ENCODE data around the gene SLC39A10.

The SLC39A10 gene

DNA sequence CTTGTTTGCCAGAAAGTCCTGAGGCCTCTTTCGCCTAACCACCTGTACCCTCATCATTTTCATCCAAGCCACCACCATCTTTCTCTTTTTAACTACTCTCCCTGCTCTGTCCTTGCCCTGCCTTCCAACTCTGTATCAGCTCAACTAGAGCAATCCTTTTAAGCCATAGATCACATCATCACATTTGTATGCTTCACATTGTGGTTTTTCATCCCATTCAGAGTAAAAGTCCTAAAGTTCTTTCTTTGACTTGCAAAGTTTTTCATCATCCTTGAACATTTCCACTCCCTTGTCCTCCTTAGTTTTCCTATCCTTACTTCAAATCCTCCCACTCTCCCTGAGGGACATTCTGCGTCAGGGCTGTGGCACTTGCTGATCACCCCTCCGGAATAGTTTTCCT is 73.9 kb downstream of the SLC39A10 start:
- DNase-seq = no peak

DNA sequence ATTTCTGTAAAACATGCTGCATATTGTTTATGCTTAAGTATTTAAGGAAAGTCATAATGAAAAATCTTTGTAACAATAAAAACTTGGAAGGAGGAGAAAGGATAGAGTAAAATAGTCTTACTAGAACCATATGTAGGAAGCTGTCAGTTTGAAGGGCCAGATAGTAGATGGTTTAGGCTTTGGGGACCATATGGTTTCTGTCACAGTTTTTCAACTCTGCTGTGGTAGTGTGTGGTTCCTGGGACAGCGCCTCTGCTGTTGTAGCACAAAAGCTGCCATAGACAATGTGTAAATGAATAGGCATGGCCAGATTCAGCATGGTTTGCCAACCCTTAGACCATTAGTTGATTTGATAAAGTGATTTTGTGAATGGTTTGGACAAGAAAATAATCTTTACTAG is 75.5 kb downstream of the SLC39A10 start:
- no peak for DNase-seq

DNA sequence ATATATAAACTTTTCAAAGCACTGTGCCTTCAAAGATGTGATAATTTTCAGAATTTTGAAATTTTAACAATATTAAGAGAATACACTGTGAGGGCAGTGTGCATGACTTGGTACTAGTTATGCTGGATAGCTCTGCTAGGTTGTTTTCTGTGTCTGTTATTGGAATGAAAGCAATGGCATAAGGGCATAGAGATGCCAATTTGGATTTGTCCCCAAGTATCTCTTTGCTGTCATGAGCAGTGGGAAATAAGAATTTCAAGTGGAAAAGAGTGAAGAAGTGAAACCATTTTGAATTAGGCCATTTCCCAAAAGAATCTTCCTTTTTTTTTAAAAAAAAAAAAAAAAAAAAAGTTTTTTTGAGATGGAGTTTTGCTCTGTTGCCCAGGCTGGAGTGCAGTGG is 76.8 kb downstream of the SLC39A10 start:
- no peak for DNase-seq

DNA sequence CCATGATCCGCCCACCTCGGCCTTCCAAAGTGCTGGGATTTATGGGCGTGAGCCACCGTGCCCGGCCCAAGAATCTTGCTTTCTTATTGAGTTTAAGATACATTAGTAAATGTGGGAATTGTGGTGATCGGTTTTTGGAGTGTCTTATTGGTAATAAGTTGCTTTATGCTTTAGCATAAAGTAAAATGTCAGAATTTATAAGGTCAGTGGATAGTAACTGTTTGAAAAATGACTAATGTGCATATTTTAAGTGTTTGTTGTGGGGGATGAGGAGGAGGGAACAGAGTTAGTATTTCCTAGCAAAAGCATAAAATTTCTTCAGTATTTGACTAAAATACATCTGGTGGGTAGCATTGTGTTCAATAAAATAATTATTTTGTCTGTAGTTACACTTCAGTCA is 77.4 kb downstream of the SLC39A10 start:
- no peak for DNase-seq

DNA sequence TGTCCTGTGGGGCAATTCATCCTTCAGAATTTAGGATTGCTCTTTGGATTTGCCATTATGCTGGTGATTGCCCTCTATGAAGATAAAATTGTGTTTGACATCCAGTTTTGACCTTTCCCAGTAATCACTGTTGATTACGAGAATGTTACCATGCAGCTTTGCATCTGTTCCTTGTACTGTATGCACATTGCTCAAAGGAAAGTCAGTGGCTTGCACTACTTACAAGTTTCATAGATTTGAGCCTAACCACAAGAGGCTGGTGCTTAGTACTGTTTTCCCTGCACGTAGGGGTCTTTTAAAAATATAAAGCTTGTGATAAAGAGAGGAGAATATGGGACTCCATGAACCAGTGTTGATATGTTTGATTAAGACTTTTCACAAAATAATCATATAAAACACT is 77.9 kb downstream of the SLC39A10 start:
- DNase-seq = no peak

DNA sequence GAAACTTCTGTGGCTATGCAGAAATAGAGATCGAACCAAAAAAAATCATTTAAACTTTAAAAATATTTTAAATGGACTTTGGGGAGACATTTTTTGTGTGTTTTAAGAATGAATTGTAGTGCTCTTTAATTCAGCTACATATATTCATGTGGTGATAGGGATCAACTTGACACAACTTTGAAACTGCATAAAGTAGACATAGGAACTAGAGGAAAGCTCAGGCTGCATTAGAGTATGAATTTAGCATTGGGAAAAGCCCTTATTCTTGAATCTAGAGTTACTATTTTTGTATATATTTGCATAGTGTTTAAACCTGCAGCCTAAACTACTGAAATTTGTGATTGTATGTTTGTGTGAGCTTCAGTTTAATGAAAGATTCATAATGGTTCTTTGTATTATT is 78.3 kb downstream of the SLC39A10 start:
- DNase-seq = no peak

DNA sequence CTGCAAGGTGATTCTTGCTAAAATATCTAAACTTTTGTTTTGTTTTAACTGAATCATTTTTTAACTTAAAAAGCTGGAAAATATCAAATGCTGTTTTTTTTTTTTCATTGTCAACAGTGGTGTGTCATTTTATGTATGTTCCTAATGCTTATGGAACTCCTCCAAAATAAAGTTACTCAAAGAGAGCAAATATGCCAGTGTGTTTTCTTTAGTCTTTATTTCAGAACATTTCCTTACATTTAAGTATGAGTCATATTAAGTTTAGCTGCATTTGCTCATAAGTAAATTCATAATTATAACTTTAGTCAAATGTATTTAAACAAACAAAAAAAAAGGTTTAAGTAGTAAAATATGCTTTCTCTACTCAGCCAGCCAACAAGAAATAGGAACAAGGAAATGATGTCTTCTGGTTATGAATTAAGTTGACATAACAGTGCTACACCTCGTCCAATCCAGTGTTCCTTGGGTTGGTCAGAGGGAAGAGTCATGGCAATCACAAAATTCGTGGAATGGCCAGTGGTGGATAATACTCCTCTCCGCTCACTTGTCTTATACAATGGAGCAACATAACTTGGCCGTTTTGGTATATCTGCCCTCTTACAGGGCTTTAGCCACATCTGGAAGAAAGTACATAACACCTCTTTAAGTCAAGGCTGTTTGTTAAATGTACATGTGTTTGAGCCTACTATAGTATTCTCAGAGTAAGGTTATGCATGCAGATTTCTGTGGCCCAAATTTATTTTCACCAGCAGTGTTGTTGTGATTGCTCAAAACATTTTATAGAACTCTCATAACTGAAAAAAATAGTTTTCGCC is 80.7 kb downstream of the SLC39A10 start:
- DNase-seq = no peak

DNA sequence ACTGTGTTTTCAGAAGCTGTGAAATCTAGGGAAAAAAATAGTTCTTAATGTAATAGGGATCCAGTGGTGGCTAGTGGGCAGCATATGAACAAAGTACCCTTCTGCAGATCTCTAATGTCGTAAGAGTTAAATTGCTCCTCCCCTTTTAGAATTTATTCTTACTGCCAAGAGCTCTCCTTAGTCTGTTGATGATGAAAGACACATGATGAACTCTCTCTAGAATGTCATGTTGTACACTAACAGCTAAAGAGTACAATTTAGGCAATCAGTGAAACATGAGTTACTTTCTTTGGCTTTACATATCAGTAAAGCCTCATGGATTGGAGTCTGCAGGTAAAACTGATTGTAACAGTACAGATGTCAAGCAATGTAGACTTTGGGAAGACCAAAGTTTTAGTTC is 84.2 kb downstream of the SLC39A10 start:
- no peak for DNase-seq

DNA sequence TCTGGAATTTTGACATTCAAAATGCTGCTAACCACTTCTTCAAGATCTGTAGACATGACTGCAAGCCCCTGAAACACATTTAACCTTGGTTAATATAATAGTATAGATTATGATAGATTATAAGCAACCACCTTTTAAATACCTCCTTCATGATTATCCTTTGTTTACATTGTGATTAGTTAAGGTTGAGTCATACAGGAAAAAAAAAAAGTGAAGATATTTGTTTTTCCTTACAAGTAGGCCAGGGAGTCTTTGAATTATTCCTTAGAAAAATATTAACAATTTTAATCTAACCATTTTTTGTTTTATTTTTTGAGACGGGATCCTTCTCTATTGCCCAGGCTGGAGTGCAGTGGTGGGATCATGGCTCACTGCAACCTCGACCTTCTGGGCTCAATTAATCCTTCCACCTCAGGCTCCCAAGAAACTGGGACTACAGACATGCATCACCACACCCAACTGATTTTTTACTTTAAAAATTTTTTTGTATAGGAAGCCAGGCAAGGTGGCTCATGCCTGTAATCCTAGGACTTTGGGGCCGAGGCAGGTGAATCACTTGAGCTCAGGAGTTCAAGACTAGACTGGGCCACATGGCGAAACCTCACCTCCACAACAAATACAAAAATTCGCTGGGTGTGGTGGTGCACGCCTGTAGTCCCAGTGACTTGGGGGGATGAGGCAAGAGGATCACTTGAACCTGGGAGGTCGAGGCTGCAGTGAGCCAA is 99.4 kb downstream of the SLC39A10 start:
- no peak for DNase-seq

DNA sequence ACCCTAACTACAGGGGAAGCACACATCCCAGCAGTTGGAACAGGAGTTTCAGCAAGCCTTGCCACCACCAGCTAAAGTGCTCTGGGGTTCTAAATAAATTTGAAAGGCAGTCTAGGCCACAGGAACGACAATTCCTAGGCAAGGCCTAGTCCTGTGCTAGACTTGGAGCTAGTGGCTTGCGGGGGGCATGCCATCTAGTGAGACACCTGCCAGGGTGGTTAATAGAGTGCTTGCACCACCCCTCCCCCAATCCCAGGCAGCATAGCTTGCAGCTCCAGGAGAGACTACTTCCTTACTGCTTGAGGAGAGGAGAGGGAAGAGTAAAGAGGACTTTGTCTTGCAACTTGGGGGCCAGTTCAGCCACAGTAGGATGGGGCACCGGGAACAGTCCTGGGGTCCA is 101.8 kb downstream of the SLC39A10 start:
- no peak for DNase-seq

DNA sequence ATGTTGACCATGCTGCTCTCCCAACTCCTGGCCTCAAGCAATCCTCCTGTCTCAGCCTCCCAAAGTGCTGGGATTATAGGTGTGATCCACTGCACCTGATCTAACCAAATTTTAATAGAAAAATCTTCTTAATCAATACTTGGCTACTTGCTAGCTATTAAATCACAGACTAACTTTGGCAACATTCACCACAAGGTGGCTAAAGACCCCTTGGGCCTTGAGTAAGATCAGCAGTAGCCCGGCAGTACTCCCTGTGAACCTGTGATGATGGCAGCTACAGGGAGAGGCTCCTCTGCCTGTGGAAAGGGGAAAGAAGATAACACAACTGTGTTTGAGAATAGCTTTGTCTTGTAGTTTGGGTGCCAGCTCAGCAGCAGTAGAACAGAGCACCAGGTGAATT is 102.9 kb downstream of the SLC39A10 start:
- no peak for DNase-seq

DNA sequence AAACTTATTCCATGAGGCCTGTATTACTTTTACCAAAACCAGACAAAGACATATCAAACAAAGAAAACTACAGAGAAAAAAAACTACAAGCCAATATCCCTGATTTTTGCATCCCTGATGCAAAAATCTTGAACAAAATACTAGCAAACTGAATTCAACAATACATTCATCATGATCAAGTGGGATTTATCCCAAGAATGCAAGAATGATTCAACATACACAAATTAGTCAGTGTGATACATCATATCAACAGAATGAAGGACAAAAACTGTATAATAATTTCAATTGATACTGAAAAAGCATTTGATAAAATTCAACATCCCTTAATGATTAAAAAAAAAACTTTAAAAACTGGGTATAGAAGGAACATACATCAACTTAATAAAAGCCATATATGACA is 106.8 kb downstream of the SLC39A10 start:
- no peak for DNase-seq

DNA sequence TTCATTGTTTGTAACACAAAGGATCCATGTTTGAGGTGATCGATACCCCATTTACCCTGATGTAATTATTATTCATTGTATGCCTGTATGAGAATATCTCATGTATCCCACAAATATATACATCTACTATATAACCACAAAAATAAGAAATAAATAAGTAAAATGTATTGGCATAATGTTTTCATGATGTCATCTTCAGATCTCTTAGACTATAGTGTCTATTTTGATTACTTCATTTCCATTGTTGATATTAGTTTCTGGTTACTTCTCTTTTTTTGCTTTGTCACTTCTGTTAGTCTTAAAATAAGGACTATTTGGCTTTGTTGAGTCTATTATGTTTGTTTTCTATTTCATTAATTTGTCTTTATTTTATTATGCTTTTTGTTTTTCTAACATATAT is 109.7 kb downstream of the SLC39A10 start:
- no peak for DNase-seq

DNA sequence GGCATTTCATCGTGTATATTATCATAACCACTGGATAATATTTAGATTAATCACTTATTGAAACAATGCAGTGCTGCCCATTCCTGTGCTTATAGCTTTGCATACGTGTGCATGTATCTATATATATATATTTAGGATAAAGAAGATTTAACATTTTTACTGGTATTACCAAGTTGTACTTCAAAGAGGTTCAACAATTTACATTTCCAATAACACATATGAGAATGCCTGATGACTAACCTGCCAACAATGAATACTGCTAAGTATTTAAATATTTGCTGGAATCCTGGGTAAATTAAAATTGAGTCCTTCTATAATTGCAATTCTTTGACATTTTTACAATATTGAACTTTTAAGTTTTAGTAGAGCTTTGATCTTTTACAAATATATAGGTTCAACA is 111.4 kb downstream of the SLC39A10 start:
- DNase-seq = no peak

DNA sequence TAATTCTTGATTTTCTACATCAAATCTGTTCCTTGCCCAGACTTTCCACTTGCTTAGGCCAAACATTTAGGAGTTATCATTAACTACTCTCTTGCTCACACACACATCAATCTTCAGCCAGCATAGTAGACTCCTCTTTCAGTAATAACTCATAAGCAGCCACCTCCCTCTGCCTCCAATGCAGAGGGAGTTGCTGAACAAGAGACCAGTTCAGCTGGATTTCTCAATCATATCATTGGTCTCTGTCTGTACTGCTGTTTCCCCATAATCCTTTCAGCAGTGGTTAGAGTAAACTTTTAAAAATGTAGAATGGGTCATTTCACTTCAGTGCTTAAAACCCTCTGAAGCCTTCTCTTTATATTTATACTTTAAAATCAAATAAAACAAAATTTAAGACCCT is 112.9 kb downstream of the SLC39A10 start:
- no peak for DNase-seq

DNA sequence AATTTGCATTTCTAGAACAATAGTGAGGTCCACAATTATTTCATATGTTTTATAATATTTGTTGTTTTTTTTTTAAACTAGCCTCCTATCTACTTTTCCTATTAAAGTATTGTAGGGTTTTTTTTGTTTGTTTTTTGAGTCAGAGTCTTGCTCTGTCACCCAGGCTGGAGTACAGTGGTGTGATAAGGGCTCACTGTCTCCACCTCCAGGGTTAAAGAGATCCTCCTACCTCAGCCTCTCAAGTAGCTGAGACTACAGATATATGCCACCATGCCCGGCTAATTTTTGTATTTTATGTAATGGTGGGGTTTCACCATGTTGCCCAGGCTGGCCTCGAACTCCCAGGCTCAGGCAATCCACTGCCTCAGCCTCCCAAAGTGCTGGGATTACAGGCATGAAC is 122.5 kb downstream of the SLC39A10 start:
- no peak for DNase-seq

DNA sequence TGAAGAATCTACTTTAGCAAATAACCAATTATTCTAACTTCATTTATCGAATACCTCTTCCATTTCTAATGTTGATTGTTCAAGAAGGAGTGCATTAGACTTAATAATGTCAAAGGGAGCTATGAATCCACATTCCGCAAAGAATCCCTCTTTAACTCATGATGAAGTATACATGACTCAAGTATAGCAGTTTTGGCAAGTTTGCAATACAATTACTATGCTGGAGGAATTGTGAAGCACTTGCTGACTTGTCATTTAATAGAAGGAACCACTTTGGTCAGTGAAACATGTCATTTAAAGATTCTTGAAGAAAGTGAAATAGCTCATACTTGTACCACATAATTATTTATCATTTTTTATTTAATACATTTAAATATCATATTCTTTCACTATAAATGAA is 125.1 kb downstream of the SLC39A10 start:
- DNase-seq = no peak
